Fibroblast of skin of abdomen (primary cell): ENCODE data around the gene CACNB1.
"Not testable (repeated sequence)": the region's sequence is repeated elsewhere in the genome, so short reads cannot be mapped to it uniquely, and the experiment has no call there.

ENCODE experiments used
- DNase-seq: peaks from one replicate; pipeline ENCODE4 v3.0.0-alpha.2; 2013

The CACNB1 gene

GRCh38 chr17:39174920-39175694, 22.4 kb downstream of the CACNB1 start:
- DNase-seq = peak; percentile 60

GRCh38 chr17:39173526-39174274, 23.8 kb downstream of the CACNB1 start:
- DNase-seq = no peak

GRCh38 chr17:39173080-39173479, 24.4 kb downstream of the CACNB1 start:
- DNase-seq = no peak

GRCh38 chr17:39171933-39172332, 25.5 kb downstream of the CACNB1 start:
- no peak for DNase-seq

GRCh38 chr17:39170558-39170957, 26.9 kb downstream of the CACNB1 start:
- no peak for DNase-seq

GRCh38 chr17:39170109-39170508, 27.4 kb downstream of the CACNB1 start:
- DNase-seq = no peak

GRCh38 chr17:39169518-39169917, 28.0 kb downstream of the CACNB1 start:
- no peak for DNase-seq

GRCh38 chr17:39169101-39169500, 28.4 kb downstream of the CACNB1 start:
- no peak for DNase-seq

GRCh38 chr17:39168503-39168902, 29.0 kb downstream of the CACNB1 start:
- DNase-seq = not testable (repeated sequence)

- no peak for DNase-seq
Measured at GRCh38 chr17:39167476-39167875, 30.0 kb downstream of the CACNB1 start.

GRCh38 chr17:39166437-39167335, 30.8 kb downstream of the CACNB1 start:
- no peak for DNase-seq

GRCh38 chr17:39165841-39166349, 31.6 kb downstream of the CACNB1 start, which contains the start of gene ARL5C:
ARL5C (minus strand) TSS chr17:39166161; CDS start chr17:39165760, 401 bp downstream.
- DNase-seq = no peak

- no peak for DNase-seq
Measured at GRCh38 chr17:39165178-39165840, 32.2 kb downstream of the CACNB1 start.

GRCh38 chr17:39164675-39165143, 32.8 kb downstream of the CACNB1 start:
- DNase-seq = peak; percentile 95

- no peak for DNase-seq
Measured at GRCh38 chr17:39161962-39162361, 35.5 kb downstream of the CACNB1 start.

- no peak for DNase-seq
Measured at GRCh38 chr17:39158623-39159022, 38.8 kb downstream of the CACNB1 start.

GRCh38 chr17:39156491-39156890, 41.0 kb downstream of the CACNB1 start:
- peak; percentile 36 for DNase-seq

- DNase-seq = no peak
Measured at GRCh38 chr17:39155654-39156053, 41.8 kb downstream of the CACNB1 start.

GRCh38 chr17:39153599-39154051, 43.8 kb downstream of the CACNB1 start:
- DNase-seq = peak; percentile 89

- peak; percentile 18 for DNase-seq
Measured at GRCh38 chr17:39151943-39152818, 45.3 kb downstream of the CACNB1 start.
